Subcutaneous adipose tissue (tissue), 4 donors: ENCODE data around the gene ERVK3-1. TPM values are rescaled to one million over a fixed set of nuclear protein-coding genes. Genes with fewer than 3 reads are reported as not detected.

Experiments
- CTCF ChIP-seq: fragments of 450-650 bp; IDR thresholded peaks from one replicate; pipeline ENCODE4 v1.5.1; 2016; ENCODE audit warnings: low read depth, mild to moderate bottlenecking, control low read depth, antibody characterized with exemption, moderate library complexity
- total RNA-seq, 4 donors: library from RNA; depleted of rRNA; stranded (reverse); fragments of >200 nt; gene quantifications; one replicate each; pipeline ENCODE4 v1.1.0, GENCODE V29; 2016

The ERVK3-1 gene
- total RNA-seq, 4 donors from 2014 or later: 39.2 to 42.2 (median 40.5) TPM

- TF ChIP-seq CTCF: no peak
Observed at GRCh38 chr19:58354478-58355030, 49.4 kb downstream of the ERVK3-1 start.

GRCh38 chr19:58355215-58355796, 50.1 kb downstream of the ERVK3-1 start:
- TF ChIP-seq CTCF: no peak

- TF ChIP-seq CTCF: no peak
Observed at GRCh38 chr19:58355908-58356765, 51.0 kb downstream of the ERVK3-1 start.

- TF ChIP-seq CTCF: no peak
Observed at GRCh38 chr19:58356766-58357480, 51.7 kb downstream of the ERVK3-1 start.

- no peak for TF ChIP-seq CTCF
Observed at GRCh38 chr19:58357481-58358145, 52.4 kb downstream of the ERVK3-1 start.

GRCh38 chr19:58361900-58362271, 56.7 kb downstream of the ERVK3-1 start:
- no peak for TF ChIP-seq CTCF
